Measurements from ENCODE around the gene EHF.

DNA sequence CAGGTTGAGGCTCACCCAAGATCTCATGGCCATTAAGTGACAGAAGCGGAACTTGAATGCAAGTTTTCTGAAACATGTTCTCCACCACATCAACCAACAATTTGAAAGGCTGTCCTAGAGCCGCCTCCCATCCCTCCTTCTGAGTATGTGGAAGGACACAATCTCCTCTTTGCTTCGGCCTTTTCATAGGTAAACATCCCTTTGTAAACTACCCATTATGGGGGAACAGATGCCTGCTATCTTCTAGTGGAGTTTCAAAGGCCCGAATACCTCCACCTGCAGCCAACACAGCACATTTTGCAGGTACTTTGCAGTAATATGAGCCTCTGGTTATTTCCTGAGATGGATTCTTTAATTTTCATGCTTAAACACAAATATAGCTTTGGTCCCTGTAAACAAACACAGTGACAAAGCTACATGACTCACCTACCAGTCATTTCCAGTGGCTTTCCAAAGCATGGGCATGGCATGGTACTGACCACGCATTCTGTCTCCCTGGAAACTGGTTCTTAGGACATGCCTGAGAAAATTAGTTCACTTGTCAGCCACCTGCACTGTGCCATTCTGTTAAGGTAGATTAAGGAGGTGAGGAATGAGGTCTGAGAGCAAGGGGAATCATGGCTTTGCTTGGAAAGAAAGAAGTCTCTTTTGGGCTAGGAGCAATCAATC is 60.2 kb downstream of the EHF start:
- no peak for TF ChIP-seq HDGF (IDR thresholded peaks at IDR 0.05; ENCODE audit: borderline replicate concordance)
- TF ChIP-seq FOXM1 (IDR thresholded peaks at IDR 0.05; ENCODE audit: borderline replicate concordance) = no peak
- no peak for TF ChIP-seq SP1 (IDR thresholded peaks at IDR 0.05)
- TF ChIP-seq ELF4 (IDR thresholded peaks at IDR 0.05) = no peak
- TF ChIP-seq ZNF384 (IDR thresholded peaks at IDR 0.05) = no peak
